GM12878 (cell line): ENCODE measurements around the gene BRAT1. TPM values are rescaled to one million over a fixed set of nuclear protein-coding genes. Genes with fewer than 3 reads are reported as not detected.

Experiments
- CBX5 ChIP-seq: sonication (generic); IDR thresholded peaks from 2 replicates; pipeline ENCODE4 v1.6.1; 2016; ENCODE audit warnings: low read depth, moderate library complexity, mild to moderate bottlenecking, inconsistent platforms
- CEBPB ChIP-seq, 2 experiments: fragments of 150-350 bp in 1 of 2; IDR thresholded peaks; 2 replicates each; pipeline ENCODE4 v1.6.1; 2012 to 2014; ENCODE audit warnings: low read depth in 2 of 2, low read length in 2 of 2, borderline replicate concordance in 1 of 2, inconsistent platforms in 1 of 2
- E2F4 ChIP-seq: IDR thresholded peaks from 2 replicates; pipeline ENCODE4 v1.6.1; 2012; ENCODE audit warnings: low read depth, low read length, improper control_type of control experiment
- ETV6 ChIP-seq, 2 experiments: fragments of 450-650 bp in 1 of 2; IDR thresholded peaks in 1 of 2; conservative IDR thresholded peaks in 1 of 2; 2 replicates each; pipeline ENCODE4 v1.6.1; 2014; ENCODE audit warnings: antibody characterized with exemption in 1 of 2, borderline replicate concordance in 1 of 2, low read depth in 1 of 2, mild to moderate bottlenecking in 1 of 2, moderate library complexity in 1 of 2
- HSF1 ChIP-seq: fragments of 150-350 bp; IDR thresholded peaks from 2 replicates; pipeline ENCODE4 v1.6.1; 2014; ENCODE audit warnings: mild to moderate bottlenecking, low read depth, low read length
- MEF2B ChIP-seq: fragments of 450-650 bp; IDR thresholded peaks from 2 replicates; pipeline ENCODE4 v1.6.1; 2018; ENCODE audit warnings: mild to moderate bottlenecking, moderate library complexity; ENCODE audit not compliant: partially characterized antibody, poor library complexity, severe bottlenecking
- MTA3 ChIP-seq: IDR thresholded peaks from 2 replicates; pipeline ENCODE4 v1.6.1; 2012; ENCODE audit warnings: low read length, inconsistent platforms, borderline replicate concordance
- NFIC ChIP-seq: IDR thresholded peaks from 2 replicates; pipeline ENCODE4 v1.6.1; 2012; ENCODE audit warnings: low read depth, mild to moderate bottlenecking, inconsistent platforms, low read length, moderate library complexity
- NFYB ChIP-seq: IDR thresholded peaks from 2 replicates; pipeline ENCODE4 v1.6.1; 2011; ENCODE audit warnings: low read depth, mild to moderate bottlenecking, low read length, improper control_type of control experiment, moderate library complexity; ENCODE audit not compliant: insufficient read depth
- NR2C2 ChIP-seq: IDR thresholded peaks from 2 replicates; pipeline ENCODE4 v1.6.1; 2011; ENCODE audit warnings: borderline replicate concordance, low read depth; ENCODE audit not compliant: control insufficient read depth, insufficient read length
- POU2F2 ChIP-seq: IDR thresholded peaks from 3 replicates; pipeline ENCODE4 v1.6.1; 2011; ENCODE audit warnings: low read depth, mild to moderate bottlenecking, low read length, borderline replicate concordance
- RAD21 ChIP-seq: IDR thresholded peaks from 2 replicates; pipeline ENCODE4 v1.6.1; 2011; ENCODE audit warnings: mild to moderate bottlenecking, low read depth, low read length, moderate library complexity; ENCODE audit not compliant: insufficient read depth
- RBBP5 ChIP-seq: fragments of 200-600 bp; sonication (generic); conservative IDR thresholded peaks from 2 replicates; pipeline ENCODE4 v1.6.1; 2016
- SMC3 ChIP-seq: IDR thresholded peaks from 2 replicates; pipeline ENCODE4 v1.6.1; 2011; ENCODE audit warnings: low read length, improper control_type of control experiment, borderline replicate concordance
- SUZ12 ChIP-seq: fragments of 200-600 bp; sonication (generic); IDR thresholded peaks from one replicate; pipeline ENCODE4 v1.6.1; 2018; ENCODE audit warnings: antibody characterized with exemption, mild to moderate bottlenecking; ENCODE audit not compliant: unreplicated experiment
- TAF1 ChIP-seq: IDR thresholded peaks from 2 replicates; pipeline ENCODE4 v1.6.1; 2011; ENCODE audit warnings: mild to moderate bottlenecking, low read depth, low read length, borderline replicate concordance
- TCF7 ChIP-seq: IDR thresholded peaks from 2 replicates; pipeline ENCODE4 v1.6.1; 2014; ENCODE audit warnings: antibody characterized with exemption, borderline replicate concordance
- USF1 ChIP-seq: IDR thresholded peaks from 2 replicates; pipeline ENCODE4 v1.6.1; 2011; ENCODE audit warnings: borderline replicate concordance, low read depth, mild to moderate bottlenecking, moderate library complexity, mixed read lengths, low read length; ENCODE audit not compliant: insufficient read depth; ENCODE audit errors: extremely low read length
- ZBED1 ChIP-seq: IDR thresholded peaks from 2 replicates; pipeline ENCODE4 v1.6.1; 2016; ENCODE audit warnings: borderline replicate concordance
- ZBTB40 ChIP-seq: fragments of 450-650 bp; IDR thresholded peaks from 2 replicates; pipeline ENCODE4 v1.6.1; 2016; ENCODE audit warnings: mild to moderate bottlenecking, moderate library complexity, borderline replicate concordance
- ZNF384 ChIP-seq: IDR thresholded peaks from 2 replicates; pipeline ENCODE4 v1.6.1; 2012; ENCODE audit warnings: low read depth, mild to moderate bottlenecking, low read length, improper control_type of control experiment, borderline replicate concordance
- ZNF622 ChIP-seq: fragments of 450-650 bp; IDR thresholded peaks from 2 replicates; pipeline ENCODE4 v1.6.1; 2017; ENCODE audit warnings: mild to moderate bottlenecking, inconsistent platforms
- ZZZ3 ChIP-seq: IDR thresholded peaks from 2 replicates; pipeline ENCODE4 v1.6.1; 2011; ENCODE audit warnings: low read depth; ENCODE audit not compliant: control insufficient read depth, insufficient read length
- polyA plus RNA-seq, 11 experiments: library from polyadenylated mRNA; depleted of rRNA in 4 of 11; unstranded in 6 of 11; stranded (reverse) in 5 of 11; fragments of >200 nt; fragmentation: Nextera tagmentation in 4 of 11; fragmentation: Illumina TruSeq in 1 of 11; extraction: Ambion mirVana in 4 of 11; extraction: Trizol in 1 of 11; gene quantifications; 1 replicate in 1 of 11; 2 replicates in 10 of 11; pipeline versions ENCODE4 v1.2.1 to v1.2.3, GENCODE V29; 2011 to 2016; ENCODE audit warnings: inconsistent platforms in 2 of 11, missing spikeins in 2 of 11, low read depth in 1 of 11
- total RNA-seq, 4 experiments: library from RNA; depleted of rRNA in 3 of 4; stranded (reverse); fragments of >200 nt in 3 of 4; fragmentation: Illumina TruSeq in 1 of 4; extraction: Trizol in 1 of 4; gene quantifications; 2 replicates each; pipeline versions ENCODE4 v1.2.1 to v1.2.3, GENCODE V29; 2013 to 2021

Gene BRAT1
- total and polyA plus RNA-seq, 10 of the 15 experiments (the other 5 are each of a cell fraction or from before 2014, with no cell fraction given) = 0.13 to 53.3 (median 16.0) TPM

GRCh38 chr7:2521952-2522591, 33.3 kb downstream of the BRAT1 start (continued):
- TF ChIP-seq MEF2B (no peak), NR2C2 (no peak), HSF1 (no peak), ZBED1 (no peak), MTA3 (peak; percentile 37; the same call in 1 of the 2 replicates), TAF1 (no peak), USF1 (no peak), NFIC (no peak), NFYB (no peak), ZNF384 (no peak), POU2F2 (no peak), E2F4 (no peak), RAD21 (no peak), SMC3 (no peak), ZBTB40 (no peak), ZNF622 (no peak), RBBP5 (no peak), SUZ12 (no peak), ZZZ3 (no peak), ETV6 (conservative IDR thresholded peaks at IDR 0.05 in 1 of 2, IDR thresholded peaks at IDR 0.05 in 1 of 2; ENCODE audit: borderline replicate concordance in 1 of 2, low read depth in 1 of 2) (no peak), TCF7 (no peak), CBX5 (no peak), CEBPB (IDR thresholded peaks at IDR 0.05; ENCODE audit: borderline replicate concordance in 1 of 2, low read depth in 2 of 2, low read length in 2 of 2) (peak in 1 of 2 experiments; percentile 51; a peak in 1 of 4 replicates)
